ENCODE data around the gene LRIG2. TPM values are rescaled to one million over a fixed set of nuclear protein-coding genes. Genes with fewer than 3 reads are reported as not detected.

The LRIG2 gene
- total RNA-seq, 1 donor: 17.4 TPM

- Histone ChIP-seq H3K4me1 (ENCODE audit: insufficient read depth, low read length) (no peaks in the 10 kb centered on the region), H3K4me2 (ENCODE audit: insufficient read depth, low read length) (no peak overlapping the region), H3K4me3 (ENCODE audit: insufficient read depth, low read length) (no peak overlapping the region), H2AFZ (ENCODE audit: low read length) (no peak overlapping the region), H3K79me2 (ENCODE audit: insufficient read depth, low read length) (peaks cover 81% of the 10 kb centered on the region), H3K27me3 (ENCODE audit: insufficient read depth, low read length) (no peaks in the 10 kb centered on the region), H3K9me3 (ENCODE audit: low read depth, low read length) (no peaks in the 10 kb centered on the region), H3K36me3 (ENCODE audit: insufficient read depth, low read length) (peaks cover 5% of the 10 kb centered on the region), H3K27ac (ENCODE audit: low read depth, low read length) (no peak overlapping the region), H4K20me1 (ENCODE audit: insufficient read depth, low read length) (peaks cover 27% of the 10 kb centered on the region)
- no peak for DNase-seq (ENCODE audit: insufficient read length, low spot score, missing footprints)
- TF ChIP-seq CTCF (IDR thresholded peaks at IDR 0.05; ENCODE audit: extremely low read depth, low read depth, low read length): no peak
Measured at GRCh38 chr1:113086541-113086940, 13.5 kb downstream of the LRIG2 start.

GRCh38 chr1:113088972-113089371 is 16.0 kb downstream of the LRIG2 start:
- Histone ChIP-seq H3K9me3 (ENCODE audit: low read depth, low read length) (no peaks in the 10 kb centered on the region), H3K4me3 (ENCODE audit: insufficient read depth, low read length) (no peak overlapping the region), H4K20me1 (ENCODE audit: insufficient read depth, low read length) (peaks cover 23% of the 10 kb centered on the region), H3K27ac (ENCODE audit: low read depth, low read length) (no peak overlapping the region), H3K79me2 (ENCODE audit: insufficient read depth, low read length) (peaks cover 67% of the 10 kb centered on the region), H3K4me2 (ENCODE audit: insufficient read depth, low read length) (no peak overlapping the region), H3K36me3 (ENCODE audit: insufficient read depth, low read length) (peaks cover 4% of the 10 kb centered on the region), H3K4me1 (ENCODE audit: insufficient read depth, low read length) (no peaks in the 10 kb centered on the region), H2AFZ (ENCODE audit: low read length) (no peak overlapping the region), H3K27me3 (ENCODE audit: insufficient read depth, low read length) (no peaks in the 10 kb centered on the region)
- TF ChIP-seq CTCF (IDR thresholded peaks at IDR 0.05; ENCODE audit: extremely low read depth, low read depth, low read length): no peak
- DNase-seq (ENCODE audit: insufficient read length, low spot score, missing footprints): no peak

GRCh38 chr1:113090051-113090450 is 17.1 kb downstream of the LRIG2 start:
- Histone ChIP-seq H3K36me3 (ENCODE audit: insufficient read depth, low read length) (peaks cover 11% of the 10 kb centered on the region), H3K79me2 (ENCODE audit: insufficient read depth, low read length) (peaks cover 62% of the 10 kb centered on the region), H3K4me3 (ENCODE audit: insufficient read depth, low read length) (no peak overlapping the region), H4K20me1 (ENCODE audit: insufficient read depth, low read length) (peaks cover 21% of the 10 kb centered on the region), H3K27me3 (ENCODE audit: insufficient read depth, low read length) (no peaks in the 10 kb centered on the region), H3K9me3 (ENCODE audit: low read depth, low read length) (no peaks in the 10 kb centered on the region), H3K27ac (ENCODE audit: low read depth, low read length) (no peak overlapping the region), H3K4me2 (ENCODE audit: insufficient read depth, low read length) (no peak overlapping the region), H3K4me1 (ENCODE audit: insufficient read depth, low read length) (no peaks in the 10 kb centered on the region), H2AFZ (ENCODE audit: low read length) (no peak overlapping the region)
- TF ChIP-seq CTCF (IDR thresholded peaks at IDR 0.05; ENCODE audit: extremely low read depth, low read depth, low read length): no peak
- DNase-seq (ENCODE audit: insufficient read length, low spot score, missing footprints): no peak

GRCh38 chr1:113091988-113092594 is 19.1 kb downstream of the LRIG2 start:
- Histone ChIP-seq H3K27me3 (ENCODE audit: insufficient read depth, low read length) (no peaks in the 10 kb centered on the region), H3K79me2 (ENCODE audit: insufficient read depth, low read length) (peaks cover 46% of the 10 kb centered on the region)

More at GRCh38 chr1:113091988-113092594, 19.1 kb downstream of the LRIG2 start:
- no peak for DNase-seq (ENCODE audit: insufficient read length, low spot score, missing footprints)
- TF ChIP-seq CTCF (IDR thresholded peaks at IDR 0.05; ENCODE audit: extremely low read depth, low read depth, low read length): no peak
- H4K20me1 ChIP-seq (ENCODE audit: insufficient read depth, low read length): peaks cover 10% of the 10 kb centered on the region
- no peak overlapping the region for H3K27ac ChIP-seq (ENCODE audit: low read depth, low read length)
- peaks cover 30% of the 10 kb centered on the region for H3K36me3 ChIP-seq (ENCODE audit: insufficient read depth, low read length)
- H3K4me3 ChIP-seq (ENCODE audit: insufficient read depth, low read length): no peak overlapping the region
- H3K4me1 ChIP-seq (ENCODE audit: insufficient read depth, low read length): no peaks in the 10 kb centered on the region
- no peak overlapping the region for H3K4me2 ChIP-seq (ENCODE audit: insufficient read depth, low read length)
- H3K9me3 ChIP-seq (ENCODE audit: low read depth, low read length): no peaks in the 10 kb centered on the region
- H2AFZ ChIP-seq (ENCODE audit: low read length): no peak overlapping the region
